Neural crest cell (in vitro differentiated cells): ENCODE data around the gene PWWP2B. TPM values are rescaled to one million over a fixed set of nuclear protein-coding genes. Genes with fewer than 3 reads are reported as not detected.
A peak's percentile ranks its signal among the peaks of the same experiment; 100 is the strongest.

Experiments used
- DNase-seq: peaks from one replicate; pipeline ENCODE4 v3.0.0; 2021; ENCODE audit warnings: low read depth, mixed read lengths, low spot score
- H3K27ac Mint-ChIP-seq: one replicate; pipeline ENCODE4 v1.8.0; 2021; ENCODE audit warnings: mild to moderate bottlenecking, mixed read lengths; ENCODE audit not compliant: unreplicated experiment
- H3K27me3 Mint-ChIP-seq: 2 replicates; pipeline ENCODE4 v1.8.0; 2021; ENCODE audit warnings: low read depth, mild to moderate bottlenecking, mixed read lengths
- H3K36me3 Mint-ChIP-seq: 2 replicates; pipeline ENCODE4 v1.8.0; 2021; ENCODE audit warnings: low read depth, mild to moderate bottlenecking, mixed read lengths
- H3K4me1 Mint-ChIP-seq: 2 replicates; pipeline ENCODE4 v1.8.0; 2021; ENCODE audit warnings: mixed read lengths
- H3K4me3 Mint-ChIP-seq: one replicate; pipeline ENCODE4 v1.8.0; 2021; ENCODE audit warnings: mild to moderate bottlenecking, mixed read lengths
- H3K9me3 Mint-ChIP-seq: 2 replicates; pipeline ENCODE4 v1.8.0; 2021; ENCODE audit warnings: mixed read lengths
- total RNA-seq: library from RNA; stranded (reverse); gene quantifications from 2 replicates; pipeline ENCODE4 v1.2.1, GENCODE V29; 2021
- TF ChIP-seq, protein P1 (sequence below): fragments of 200-600 bp; sonication (generic); conservative IDR thresholded peaks from 2 replicates; pipeline ENCODE4 v1.5.0; 2021; ENCODE audit warnings: antibody characterized with exemption, mild to moderate bottlenecking

The PWWP2B gene
- total RNA-seq, 1 donor from 2014 or later: 14.2 TPM

DNA sequence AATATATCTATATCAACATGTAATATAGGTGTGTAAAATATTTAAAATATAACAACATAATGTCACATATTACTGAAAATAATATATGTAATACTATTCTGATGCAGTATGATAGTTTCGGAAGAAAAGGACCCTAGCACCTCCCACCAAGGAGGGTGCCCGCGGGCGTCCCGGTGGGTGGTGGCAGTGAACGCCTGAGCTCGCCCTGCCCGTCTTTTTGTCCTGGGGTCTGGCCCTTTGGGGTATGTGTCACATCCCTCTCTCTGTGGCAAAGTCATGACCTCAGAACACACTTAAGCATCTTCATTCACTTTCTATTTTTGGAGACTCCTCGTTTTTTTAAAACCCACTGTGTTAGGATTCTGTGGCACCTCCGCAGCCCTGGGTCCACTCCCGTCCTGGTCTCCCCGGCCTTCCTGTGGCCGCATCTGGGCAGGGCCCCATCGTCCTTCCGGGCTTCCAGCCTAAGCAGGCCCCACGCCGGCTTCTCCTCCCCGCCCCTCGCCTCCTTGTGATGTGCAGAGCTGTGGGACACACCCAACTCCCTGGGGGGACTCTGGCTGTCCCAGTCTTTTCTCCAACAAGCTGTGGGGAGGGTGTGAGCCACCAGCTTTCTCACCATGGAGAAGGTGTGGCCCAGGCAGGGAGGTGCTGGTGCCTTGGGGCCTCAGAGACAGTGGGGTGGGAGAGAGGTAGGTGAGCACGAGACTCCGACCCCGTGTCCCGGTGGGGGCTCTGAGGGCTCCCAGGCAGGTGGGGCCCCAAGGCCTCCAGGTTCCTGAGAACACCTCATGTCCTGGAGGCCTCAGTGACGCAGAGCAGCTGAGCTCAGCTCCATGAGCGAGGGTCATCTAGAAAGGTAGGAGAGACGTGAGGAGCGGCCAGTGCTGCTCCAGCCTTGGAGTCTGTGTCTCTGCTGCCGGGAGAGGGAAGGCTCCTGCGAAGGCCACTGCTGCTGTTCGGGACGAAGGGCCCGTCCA, 16.5 kb downstream of the PWWP2B start:
- Mint-ChIP-seq H3K4me3 (no peak overlapping the region), H3K9me3 (no peaks in the 10 kb centered on the region), H3K36me3 (peaks cover 6% of the 10 kb centered on the region), H3K27ac (no peak overlapping the region), H3K27me3 (no peaks in the 10 kb centered on the region), H3K4me1 (peaks cover 37% of the 10 kb centered on the region)
- TF ChIP-seq, protein P1, sequence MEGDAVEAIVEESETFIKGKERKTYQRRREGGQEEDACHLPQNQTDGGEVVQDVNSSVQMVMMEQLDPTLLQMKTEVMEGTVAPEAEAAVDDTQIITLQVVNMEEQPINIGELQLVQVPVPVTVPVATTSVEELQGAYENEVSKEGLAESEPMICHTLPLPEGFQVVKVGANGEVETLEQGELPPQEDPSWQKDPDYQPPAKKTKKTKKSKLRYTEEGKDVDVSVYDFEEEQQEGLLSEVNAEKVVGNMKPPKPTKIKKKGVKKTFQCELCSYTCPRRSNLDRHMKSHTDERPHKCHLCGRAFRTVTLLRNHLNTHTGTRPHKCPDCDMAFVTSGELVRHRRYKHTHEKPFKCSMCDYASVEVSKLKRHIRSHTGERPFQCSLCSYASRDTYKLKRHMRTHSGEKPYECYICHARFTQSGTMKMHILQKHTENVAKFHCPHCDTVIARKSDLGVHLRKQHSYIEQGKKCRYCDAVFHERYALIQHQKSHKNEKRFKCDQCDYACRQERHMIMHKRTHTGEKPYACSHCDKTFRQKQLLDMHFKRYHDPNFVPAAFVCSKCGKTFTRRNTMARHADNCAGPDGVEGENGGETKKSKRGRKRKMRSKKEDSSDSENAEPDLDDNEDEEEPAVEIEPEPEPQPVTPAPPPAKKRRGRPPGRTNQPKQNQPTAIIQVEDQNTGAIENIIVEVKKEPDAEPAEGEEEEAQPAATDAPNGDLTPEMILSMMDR: no peak
- DNase-seq: no peak

DNA sequence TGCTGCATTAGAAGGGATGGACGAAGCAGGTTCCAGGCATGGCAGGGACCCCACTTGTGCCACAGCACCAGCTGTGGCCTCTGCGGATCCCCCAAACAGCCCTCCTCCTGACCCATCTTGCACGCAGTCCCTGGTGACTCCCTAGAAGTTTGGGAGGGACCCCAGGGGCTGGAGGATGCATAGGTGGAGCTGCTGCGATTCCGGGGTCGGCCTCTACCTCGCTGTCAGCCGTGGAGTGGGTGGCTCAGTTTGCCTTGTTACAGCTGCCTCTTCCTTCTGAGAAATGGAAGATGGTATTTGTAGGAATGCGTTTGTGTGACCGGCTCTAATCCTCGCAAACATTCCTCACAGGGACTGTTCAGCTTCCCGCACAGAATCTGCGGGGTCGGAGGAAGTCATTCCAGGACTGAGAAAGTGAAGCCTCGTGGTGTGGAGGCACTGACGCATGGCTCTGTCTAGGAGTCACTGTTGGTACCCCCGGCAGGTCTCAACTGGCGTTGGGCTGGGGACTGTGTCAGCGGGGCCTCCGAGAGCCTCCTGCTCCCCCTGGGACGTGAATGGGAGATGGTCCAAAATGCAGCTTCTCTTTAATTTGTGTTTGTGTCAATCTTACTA, 17.5 kb downstream of the PWWP2B start:
- Mint-ChIP-seq H3K36me3 (peaks cover 6% of the 10 kb centered on the region), H3K4me1 (peaks cover 37% of the 10 kb centered on the region), H3K27ac (peak overlapping the region; percentile 87), H3K9me3 (no peaks in the 10 kb centered on the region), H3K27me3 (no peaks in the 10 kb centered on the region), H3K4me3 (no peak overlapping the region)
- TF ChIP-seq, protein P1: no peak
- no peak for DNase-seq

DNA sequence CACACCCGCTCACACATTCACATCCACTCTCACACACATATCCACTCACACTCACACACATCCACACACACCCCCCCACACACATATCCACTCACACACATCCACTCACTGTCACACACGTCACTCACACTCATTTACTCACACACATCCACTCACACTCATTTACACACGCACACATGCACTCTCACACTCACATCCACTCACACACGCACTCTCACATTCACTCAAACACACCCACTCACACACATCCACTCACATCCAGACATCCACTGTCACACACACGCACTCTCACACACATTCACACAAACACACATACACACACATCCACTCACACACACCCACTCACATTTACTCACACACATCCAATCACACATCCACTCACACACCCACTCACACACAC, 18.3 kb downstream of the PWWP2B start:
- H3K27ac Mint-ChIP-seq: peak overlapping the region; percentile 20
- peaks cover 6% of the 10 kb centered on the region for H3K36me3 Mint-ChIP-seq
- no peak overlapping the region for H3K4me3 Mint-ChIP-seq
- DNase-seq: no peak
- H3K27me3 Mint-ChIP-seq: no peaks in the 10 kb centered on the region
- no peaks in the 10 kb centered on the region for H3K9me3 Mint-ChIP-seq
- TF ChIP-seq, protein P1: no peak
- H3K4me1 Mint-ChIP-seq: peaks cover 39% of the 10 kb centered on the region

DNA sequence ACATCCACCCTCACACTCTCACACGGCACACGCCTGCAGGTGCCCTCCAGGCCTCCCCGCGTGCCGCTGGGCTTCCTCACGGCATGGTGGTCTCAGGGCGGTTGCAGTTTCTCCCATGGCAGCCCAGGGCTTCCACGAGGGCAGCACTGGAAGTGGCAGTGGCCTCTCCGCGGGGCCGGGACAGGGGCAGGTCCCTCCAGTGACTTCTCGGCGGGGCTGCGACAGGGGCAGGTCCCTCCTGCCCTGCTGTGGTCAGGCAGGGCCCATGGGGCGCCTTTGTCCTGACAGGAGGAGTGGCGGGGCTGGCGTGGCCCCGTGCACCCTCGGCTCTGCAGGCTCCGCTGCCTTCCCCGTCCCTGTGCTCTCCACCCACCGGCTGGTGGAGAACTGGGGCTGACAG, 19.0 kb downstream of the PWWP2B start:
- Mint-ChIP-seq H3K36me3 (peaks cover 6% of the 10 kb centered on the region), H3K27me3 (no peaks in the 10 kb centered on the region), H3K4me3 (no peak overlapping the region), H3K4me1 (peaks cover 46% of the 10 kb centered on the region), H3K27ac (no peak overlapping the region), H3K9me3 (no peaks in the 10 kb centered on the region)
- TF ChIP-seq, protein P1: no peak
- DNase-seq: no peak

DNA sequence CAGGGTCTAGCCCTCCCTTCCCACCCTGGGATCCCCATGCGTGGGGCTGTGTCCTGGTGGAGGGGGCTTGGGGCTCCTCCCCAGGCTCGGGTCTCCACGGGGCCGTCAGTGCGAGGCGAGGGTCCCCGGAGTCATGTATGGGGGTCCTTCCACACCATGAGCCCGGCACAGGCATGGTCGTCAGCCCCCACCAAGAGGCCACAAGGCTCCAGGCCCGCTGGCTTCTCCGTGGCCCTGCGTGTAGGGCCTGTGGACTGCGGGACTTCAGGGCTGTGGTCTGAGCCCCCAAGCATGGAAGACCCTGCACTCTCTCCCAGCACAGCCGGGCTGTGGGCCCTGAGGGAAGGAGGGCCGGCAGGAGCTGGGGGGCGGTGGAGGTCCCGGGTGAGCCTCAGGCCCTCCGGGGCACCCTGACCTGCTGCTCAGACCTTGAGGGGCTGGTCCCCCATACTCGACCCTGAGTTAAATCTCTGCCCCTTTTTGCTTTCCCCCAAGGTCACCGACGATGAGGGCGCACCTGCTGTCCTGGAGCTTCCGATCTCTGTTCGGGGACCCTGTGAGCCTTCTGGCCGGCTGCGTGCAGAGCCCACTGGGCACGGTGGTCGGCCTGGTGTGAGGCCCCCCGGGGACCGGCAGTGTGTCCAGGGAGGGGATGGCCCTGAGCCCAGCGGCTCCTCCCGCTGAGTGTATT, 19.7 kb downstream of the PWWP2B start:
- DNase-seq: no peak
- Mint-ChIP-seq H3K4me1 (peaks cover 42% of the 10 kb centered on the region), H3K4me3 (no peak overlapping the region), H3K36me3 (peaks cover 6% of the 10 kb centered on the region), H3K27ac (no peak overlapping the region), H3K9me3 (no peaks in the 10 kb centered on the region), H3K27me3 (no peaks in the 10 kb centered on the region)
- TF ChIP-seq, protein P1: no peak
